Measurements from ENCODE around the gene PRR18.
A peak's percentile ranks its signal among the peaks of the same experiment; 100 is the strongest.

Gene PRR18

DNA sequence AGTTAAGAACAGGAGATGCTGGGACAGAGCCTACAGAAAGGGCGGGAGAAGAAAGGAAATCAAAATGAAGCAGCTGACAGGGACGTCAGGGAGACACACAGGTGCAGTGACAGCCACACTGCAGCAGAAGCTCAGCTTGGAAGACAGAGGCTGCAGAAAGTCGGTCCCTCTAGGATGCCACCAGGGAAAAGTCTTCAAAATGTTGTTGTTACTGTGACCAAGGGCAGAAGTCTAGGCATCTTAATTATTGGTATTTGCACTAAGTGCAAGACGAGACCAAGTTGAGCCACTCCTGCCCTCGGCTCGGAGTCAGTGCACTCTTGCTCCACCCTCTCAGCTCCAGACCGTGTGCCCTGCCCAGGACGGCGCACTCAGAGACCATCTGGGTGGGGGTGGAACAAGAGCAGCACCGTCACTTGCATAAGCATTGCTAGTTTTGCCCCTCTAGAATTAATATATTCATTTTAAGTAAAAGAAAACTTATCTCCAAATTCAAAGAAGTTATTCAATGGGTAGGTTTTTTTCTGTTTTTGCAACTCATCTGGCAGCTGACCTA is 2.6 kb downstream of the PRR18 start:
- DNase-seq, result no peak

DNA sequence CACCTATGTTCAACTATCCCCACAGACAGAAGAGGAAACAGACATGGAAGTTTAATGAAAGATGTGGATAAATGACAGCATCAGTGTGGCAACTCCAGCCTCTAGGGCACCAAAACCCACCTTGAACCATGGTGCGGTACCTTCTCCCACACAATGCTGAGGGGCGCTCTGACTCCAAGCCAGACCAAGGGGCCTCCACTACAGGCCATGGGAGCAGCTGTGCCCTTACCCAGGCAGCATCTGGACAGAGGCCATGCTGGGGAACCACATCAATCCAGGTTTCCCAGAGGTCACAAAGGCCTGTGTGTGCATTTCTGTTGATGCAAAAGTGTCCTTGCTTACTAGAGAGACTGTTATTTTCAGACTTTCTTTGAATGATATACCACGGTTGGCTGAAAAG is 4.1 kb downstream of the PRR18 start:
- no peak for DNase-seq

DNA sequence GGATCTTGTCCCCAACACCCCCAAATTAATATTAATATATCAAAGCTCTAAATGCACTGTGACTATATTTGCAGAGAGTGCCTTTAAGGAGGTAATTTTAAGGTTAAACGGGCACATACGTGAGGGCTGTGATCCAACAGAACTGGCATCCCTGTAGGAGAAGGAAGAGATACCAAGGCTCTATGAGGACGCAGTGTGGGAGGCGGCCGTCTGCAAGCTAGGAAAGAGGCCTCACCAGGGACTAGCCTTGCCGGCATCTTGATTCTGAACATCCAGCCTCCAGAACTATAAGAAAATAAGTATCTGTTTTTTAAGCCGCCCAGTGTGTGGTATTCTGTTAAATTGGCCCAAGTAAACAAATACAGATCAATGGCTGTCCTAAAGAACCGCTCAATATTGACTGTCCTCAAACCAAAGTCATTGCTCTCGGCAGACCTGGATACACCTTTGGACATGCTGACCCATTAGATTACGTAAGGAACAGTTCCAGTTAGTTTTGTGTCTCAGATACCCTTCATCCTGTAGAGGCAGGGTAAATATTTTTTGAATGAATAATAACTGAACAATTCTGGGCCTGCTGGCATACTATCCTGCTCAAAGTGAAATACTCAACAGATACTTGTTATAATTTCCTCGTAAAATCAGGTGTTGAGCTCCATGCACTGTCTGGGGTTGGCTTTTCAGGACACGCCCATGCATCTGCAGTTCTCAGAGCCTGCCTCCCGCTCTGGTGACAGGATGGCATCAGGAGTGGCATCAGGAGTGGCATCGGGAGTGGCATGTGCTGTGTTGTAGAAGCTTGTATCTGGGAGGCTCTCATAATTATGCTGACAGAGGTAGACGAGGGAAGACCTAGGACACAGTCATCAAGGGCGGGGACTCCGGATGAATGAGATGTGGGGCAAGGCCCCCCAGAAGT is 6.3 kb downstream of the PRR18 start:
- DNase-seq, result no peak

DNA sequence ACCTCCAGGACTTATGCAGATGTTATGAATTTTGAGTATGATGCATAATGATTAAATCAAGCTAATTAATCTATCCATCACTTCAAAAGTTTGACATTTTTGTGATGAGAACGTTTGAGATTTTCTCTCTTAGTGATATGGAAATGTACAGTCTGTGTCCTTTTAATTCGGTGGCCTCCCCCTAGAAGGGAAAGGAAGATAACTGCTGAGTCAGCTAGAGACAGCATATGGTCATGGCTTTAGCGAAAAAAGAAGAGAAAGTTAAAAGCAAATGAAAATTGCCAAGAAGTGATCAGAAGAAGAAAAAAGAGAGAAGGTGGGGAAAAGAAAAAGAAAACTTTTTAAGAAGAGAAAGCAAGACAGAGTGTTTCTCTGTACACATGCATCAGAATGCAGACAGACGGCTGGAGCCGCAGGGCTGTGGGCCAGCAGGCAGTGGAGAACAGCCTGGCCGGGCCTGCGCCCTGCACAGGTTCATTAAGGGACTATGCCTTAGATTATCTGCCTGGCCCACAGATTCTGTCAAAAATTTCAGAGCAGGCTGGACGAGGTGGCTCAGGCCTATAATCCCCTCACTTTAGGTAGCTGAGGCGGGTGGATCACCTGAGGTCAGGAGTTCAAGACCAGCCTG is 7.7 kb downstream of the PRR18 start:
- no peak for DNase-seq

DNA sequence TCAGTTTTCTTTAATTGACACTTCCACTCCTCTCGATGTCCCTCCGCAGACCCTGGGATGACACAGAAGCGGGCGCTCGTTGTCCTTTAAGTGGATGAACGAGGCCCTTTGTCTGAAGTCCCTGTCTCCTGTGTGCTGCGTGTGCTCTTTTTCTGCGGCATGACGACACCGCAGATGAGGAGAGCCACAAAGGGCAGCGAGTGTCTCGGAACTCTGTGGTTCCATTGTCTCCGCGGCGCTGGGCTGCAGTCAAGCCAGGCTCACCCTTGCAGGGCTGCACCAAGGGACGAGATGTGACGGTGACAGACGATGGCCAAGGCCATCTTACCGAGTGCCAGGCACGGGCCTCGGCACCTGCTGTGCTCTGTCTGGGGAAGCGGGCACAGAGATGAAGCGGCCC is 10.6 kb downstream of the PRR18 start:
- DNase-seq, result no peak

DNA sequence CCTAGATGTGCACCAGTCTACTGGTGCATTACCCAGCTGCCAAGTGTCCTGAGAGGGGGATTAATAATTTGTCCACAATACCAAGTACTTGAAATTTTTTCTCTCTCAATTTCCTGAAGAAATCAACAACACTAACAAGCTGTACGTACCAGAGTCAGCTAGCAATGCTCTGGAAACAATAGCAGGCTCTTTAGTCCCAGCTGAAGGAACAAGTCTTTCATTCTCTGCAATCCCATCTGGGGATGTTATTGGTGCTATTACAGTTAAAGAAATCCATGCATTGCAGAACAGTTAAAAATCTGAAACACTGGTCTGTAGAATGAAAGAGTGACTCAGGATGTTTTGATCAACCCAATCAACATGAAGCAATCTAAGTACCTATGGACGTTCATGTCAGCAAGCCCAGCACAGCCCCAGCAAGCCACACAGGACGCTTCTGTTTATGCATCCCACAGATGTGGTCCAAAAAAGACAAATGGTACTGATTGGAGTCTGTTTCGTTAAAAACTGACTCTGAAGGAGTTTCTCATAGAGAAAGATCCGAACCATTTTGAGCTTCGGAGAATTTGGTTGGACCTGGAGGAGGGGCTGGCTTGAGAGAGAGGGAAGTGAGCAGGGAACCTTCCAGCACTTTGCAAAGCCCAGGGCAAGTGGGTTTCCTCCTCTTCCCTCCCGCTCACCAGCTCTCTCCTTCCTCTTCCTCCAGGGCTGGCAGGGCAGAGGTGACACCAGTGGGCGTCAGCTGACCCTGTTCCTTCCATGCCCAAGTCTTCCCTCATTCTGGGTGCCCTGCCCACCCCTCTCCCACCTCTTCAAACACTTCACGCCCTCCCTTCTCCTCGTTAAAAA is 11.9 kb downstream of the PRR18 start:
- no peak for DNase-seq

DNA sequence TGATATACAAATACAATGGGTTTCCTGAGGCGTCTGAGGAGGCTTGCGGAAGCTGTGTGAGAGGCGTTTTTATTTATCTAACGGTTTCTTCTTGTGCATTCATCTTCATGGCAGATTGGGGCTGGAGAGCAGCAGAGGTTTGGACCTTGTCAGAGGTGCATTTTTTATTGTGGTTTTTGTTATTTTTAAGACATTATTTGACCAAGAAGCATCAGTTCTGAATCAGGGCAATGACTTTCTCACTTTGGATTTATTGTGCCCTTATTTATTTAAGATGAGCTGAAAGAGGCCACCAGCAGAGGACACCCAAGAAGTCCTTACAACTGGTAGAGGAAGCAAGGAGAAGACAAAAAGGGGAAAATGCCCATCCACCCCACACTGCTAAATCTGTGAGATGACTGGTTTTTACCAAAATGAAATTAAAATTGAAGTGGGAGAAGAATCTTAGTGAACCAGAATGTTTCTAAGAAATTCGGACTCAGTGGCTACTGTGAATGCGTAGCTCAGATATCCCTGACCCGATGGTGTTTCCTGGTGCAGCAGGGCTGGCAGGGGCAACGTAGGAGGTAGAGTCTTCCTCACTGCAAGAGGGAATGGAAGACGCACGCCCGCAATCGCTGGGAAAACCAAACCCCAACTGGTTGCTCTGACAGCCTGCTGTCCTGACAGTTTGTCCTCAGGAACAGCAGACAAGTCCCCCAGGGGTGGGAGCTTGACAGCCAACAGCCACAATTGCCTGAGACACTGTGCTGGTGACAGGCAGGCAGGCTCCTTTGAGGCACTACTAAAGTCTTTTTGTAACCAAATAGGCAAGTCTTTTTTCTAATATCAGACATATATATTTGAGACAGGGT is 14.2 kb downstream of the PRR18 start:
- no peak for DNase-seq

DNA sequence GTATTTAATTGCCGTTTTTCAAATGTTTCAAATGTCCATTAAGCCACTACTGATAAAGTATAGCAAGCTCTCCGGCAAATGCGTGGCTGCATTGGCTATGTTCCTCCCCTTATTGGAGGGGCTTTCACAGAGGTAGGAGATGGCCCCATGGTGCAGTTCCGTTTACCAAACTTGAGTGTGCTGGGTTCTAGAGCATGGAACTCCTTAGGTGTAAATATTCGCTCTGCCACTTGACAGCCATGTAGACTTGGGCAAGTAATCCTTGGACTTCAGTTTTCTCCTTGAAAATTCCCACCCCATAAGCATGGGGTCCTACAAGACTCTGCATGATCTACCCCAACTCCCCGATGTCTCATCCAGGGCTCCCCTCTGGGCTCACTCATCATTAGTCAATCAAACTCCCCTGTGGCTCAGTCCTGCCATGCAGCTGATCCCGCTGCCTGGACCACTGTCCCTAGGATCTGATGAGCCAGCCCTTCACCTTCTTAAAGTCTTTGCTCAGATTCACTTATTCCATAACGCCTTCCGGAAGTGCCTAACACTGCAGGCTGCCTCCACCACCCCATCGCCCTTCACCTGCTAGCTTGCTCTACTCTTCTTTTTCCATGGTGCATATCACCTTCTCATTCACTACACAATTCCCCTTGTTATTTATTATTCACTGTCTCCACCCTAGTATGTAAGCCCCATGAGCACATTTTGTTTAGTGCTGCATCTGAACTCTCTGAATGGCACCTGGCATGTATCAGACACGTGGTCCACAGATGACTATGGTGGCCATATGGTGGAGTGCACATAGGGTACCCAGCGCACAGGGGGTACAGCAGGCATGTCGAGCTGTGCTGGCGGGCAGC is 18.8 kb downstream of the PRR18 start:
- DNase-seq, result no peak

DNA sequence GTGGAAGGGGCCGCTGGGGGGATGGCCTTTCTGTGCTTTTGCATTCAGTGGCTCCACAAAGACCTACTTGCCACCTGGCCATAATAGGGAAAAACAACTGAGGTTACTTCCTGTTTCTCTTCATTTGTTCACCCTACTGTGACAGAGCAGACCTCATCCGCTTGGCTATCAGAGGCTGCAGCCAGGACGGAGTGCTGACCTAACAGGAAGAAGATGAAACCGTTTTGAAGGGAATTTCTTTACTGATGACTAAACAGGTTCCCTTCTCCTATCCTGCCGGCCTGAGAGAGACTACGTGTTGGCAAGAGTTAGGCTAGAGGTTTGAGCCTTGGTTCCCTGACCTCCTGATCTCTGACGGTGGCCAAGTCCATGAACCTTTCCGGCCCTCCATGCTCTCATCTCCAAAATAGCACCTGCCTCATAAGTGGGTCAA is 21.3 kb downstream of the PRR18 start:
- no peak for DNase-seq

DNA sequence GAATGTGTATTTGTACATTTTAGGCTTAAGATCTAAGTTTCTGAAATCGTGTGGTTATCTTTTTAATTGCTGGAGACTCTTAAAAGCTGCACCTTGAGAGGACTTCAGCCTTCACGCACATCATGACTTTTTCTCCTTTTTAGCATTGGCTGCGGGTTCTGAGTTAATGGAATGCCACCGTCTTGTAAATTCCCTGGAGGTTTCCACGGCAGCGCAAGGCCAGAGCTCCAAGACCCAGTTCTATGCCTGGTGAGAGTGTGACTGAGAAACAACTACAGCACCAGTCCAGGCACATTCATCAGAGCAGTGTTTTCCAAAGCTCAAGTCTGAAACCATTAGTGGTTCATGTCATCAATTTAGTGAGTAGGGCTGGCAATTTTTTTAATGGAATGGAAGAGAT is 23.0 kb downstream of the PRR18 start:
- DNase-seq, result no peak

DNA sequence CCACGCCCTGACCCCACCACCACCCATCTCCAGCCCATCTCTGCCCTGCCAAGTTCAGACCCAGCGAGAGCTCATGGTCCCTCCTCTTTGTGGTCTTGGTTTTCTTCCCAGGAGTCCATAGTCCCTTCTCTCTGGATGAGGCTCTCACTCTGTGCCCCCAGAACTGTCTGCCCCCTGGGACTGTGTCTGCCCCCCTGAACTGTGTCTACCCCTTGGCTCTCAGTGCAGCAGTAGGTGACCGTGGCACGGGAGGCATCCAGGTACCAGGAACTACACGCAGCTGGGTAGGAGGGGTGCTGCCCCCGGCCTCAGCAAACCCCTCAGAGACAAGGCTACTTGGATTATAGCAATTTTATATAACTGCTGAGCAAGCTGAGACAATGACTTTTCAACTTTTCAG is 23.6 kb downstream of the PRR18 start:
- DNase-seq, result no peak

DNA sequence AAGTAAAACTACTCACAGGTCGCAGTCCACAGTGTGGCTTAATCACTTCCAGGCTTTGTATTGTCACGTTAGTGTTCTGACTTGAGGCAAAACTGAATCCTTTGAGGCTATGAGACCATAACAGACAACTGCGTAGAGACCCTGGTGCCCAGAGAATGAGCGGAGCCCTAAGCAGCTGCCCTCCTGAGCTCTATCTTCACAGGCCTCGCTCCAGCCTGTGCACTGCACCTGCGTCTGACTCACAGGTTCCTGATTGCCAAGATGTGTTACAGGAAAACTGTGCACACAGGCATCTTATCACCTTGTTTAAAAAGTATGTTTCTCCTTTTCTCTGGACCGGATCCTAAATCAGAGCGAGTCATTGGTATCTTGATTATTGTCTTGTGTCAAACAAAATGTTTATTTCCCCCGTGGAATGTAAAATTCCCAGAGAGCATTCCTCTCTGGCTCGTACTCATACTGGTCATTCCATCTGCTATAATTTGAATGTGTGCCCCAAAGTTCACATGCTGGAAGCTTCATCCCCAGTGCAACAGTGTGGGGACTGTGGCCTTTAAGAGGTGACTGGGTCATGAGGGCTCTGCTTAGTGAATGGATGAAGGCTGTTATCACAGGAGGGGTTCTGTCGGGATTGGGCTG is 25.7 kb downstream of the PRR18 start:
- DNase-seq, result no peak

DNA sequence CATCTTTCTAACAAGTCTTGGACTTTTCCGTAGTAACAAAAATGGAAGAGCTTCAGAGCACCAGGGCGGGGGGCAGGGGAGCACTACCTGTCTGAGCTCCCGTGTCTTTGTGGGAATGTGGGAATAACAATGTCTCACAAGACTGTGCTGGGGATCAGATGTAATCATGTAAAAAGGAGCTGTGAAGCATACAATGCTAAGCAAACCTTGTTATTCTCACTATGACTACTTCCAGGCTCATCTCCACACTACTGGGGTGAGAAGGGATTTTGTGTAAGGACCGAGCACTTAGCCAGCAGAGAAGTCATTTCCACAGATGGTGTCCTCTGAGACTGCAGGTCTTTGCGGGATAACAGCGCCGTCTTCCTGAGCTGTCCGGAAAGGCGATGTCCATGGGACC is 27.1 kb downstream of the PRR18 start:
- no peak for DNase-seq

DNA sequence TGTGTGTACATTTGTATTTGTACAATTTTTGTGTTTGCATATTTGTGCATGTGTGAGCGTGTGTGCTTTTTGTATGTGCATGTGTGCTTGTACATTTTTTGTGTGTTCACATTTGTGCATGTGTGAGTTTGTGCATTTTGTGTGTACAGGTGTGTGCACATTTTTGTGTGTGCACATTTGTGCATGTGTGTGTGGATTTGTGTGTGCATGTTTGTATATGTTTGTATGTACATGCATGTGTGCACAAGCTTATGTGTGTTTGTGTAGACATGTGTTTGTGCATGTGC is 28.9 kb downstream of the PRR18 start:
- no peak for DNase-seq

DNA sequence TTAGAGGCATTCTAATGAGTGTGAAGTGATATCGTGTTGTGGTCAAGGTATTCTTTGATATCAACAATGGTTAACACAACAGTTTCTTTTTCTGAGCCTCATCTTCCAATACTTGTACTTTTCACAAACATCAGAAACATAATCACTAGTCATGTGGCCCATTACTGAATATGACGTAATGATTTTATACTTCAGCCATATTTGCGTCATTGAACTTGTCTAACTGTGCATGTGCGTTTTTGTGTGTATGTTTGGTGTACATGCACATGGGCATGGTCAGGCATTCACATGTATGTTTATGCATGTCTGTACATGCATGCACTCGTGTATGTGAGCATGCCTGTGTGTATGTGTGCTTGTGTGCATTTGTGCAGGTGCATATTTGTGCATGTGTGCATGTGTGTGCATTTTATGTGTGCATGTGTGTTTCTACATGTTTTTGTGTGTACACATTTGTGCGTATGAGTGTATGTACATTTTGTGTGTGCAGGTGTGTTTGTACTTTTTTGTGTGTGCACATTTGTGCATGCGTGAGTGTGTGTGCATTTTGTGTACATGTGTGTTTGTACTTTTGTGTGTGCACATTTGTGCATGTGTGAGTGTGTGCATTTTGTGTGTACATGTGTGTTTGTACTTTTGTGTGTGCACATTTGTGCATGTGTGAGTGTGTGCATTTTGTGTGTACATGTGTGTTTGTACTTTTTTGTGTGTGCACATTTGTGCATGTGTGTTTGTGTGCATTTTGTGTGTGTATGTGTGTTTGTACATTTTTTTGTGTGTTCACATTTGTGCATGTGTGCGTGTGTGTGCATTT is 29.4 kb downstream of the PRR18 start:
- DNase-seq, result no peak

DNA sequence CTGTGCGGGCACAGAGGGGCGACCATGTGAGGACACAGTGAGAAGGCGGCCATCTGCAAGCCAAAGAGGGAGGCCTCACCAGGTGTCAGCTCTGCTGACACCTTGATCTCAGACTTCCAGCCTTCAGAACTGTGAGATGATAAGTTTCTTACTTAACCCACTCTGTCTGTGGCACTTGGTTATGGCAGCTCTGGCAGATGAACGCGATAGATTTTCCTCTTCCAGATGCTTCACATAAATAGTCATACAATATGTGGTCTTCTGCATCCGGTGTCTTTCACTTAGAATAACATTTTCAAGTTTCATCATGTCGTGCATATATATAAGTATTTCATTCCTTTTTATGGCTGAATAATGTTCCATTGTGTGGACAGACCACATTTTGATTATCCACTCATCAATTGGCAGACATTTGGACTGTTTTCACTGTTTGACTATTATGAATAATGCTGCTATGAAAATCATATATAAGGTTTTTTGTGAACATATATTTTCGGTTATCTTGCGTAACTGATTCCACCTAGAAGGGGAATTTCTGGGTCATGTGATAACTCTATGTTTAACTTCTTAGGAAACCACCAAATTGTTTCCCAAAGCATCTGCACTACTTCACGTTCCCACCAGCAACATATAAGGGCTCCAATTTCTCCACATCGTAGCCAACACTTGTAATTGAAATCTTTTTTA is 30.2 kb downstream of the PRR18 start:
- DNase-seq, result no peak

DNA sequence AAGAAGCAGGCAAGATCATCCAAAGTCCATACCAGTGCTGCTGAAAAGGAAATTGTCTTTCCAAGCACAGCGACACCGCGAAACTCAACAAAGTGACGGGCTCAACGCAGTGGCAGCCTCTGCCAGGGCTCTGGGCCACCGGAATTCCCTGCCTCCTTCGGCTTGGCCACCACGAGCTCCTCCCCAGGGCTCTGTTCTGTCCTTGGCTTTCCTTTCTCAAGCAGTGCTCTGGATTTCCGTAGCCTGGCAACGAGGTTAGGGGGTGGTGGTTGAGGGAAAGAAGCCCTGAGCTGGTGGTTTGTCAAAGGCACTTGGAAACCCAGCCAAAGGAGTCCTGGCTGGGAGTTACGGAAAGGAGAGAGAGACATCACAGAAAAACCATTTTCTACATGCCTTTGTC is 31.2 kb downstream of the PRR18 start:
- no peak for DNase-seq

DNA sequence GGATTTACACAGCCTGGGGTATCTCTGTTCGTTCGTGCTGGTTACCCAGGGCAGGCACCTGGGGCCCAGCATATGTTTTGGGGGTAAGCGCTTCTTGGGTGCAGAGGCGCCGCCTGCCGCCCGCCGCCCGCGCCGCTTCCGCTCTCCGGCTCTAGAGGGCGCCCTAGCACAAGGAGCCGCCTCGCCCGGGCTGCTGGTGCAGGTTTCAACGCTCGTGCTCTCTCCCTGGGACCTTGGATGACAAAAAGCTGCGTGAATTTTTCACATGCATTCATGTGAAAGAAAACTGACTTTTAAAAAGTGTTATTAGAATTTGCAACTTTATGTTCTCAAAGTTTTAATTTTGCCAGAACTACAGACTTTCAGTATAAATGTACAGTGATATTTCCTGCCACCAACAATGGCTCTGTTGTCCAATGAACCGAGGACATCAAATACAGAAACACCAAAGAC is 32.5 kb downstream of the PRR18 start:
- peak; percentile 21 for DNase-seq

DNA sequence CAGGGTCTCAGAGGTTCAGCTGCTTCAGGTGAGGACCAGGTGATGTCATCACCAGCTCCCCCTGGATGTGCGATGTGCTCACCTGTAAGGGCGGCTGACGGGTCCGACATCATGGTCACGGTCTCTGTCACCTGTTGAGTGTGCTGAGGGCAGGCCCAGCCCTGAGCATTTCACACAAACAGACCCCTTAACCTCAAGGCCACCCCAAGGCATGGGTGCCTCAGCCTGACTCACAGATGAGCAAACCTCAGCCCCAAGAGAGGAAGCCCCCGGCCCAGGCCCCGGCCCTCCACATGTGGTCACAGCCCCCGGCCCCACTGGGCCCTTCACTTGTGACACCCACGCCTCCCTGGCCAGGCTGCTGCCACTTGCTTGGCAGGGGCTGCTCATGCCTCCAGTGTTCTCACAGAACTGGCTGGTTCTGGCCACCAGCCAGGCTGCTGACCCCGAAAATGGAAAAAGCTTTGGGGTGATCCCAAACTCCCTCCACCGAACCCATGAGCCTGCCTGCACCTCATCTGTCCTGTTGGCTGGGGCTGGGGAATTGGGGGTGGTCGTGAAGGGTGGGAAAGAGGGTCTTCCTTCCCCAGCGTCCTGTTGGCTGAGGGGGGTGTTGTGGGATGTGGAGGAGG is 33.3 kb downstream of the PRR18 start:
- no peak for DNase-seq
